ENCODE results near the gene CPN2.

DNA sequence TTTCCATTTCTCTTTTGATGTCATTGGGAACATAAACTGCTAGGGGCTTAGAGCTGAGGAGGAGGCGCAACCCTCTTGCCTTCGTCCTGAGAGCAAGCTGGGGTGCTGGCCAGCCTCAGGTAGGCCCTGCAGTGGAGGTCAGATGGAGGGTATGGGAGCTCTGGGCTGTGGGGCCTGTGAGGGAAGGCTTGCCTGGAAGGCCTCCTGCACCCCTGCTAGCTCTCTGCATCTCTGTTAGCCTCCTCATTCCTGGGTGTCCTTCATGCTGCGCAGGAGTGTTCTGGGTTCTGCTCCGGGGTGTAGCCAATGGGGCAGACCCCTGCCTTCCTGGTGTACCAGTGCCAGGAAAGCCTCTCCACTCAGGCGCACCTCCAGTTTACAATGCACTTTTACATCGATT, 36.1 kb upstream of the CPN2 start:
- no peak for TF ChIP-seq CTCF (IDR thresholded peaks at IDR 0.05)
- no peak for TF ChIP-seq SIN3A (IDR thresholded peaks at IDR 0.05; ENCODE audit: borderline replicate concordance, insufficient read depth, low read depth, low read length)
- TF ChIP-seq REST (IDR thresholded peaks at IDR 0.05; ENCODE audit: insufficient read depth in 1 of 2, low read depth in 2 of 2, low read length in 1 of 2) = no peak
- no peak for TF ChIP-seq POLR2AphosphoS5 (IDR thresholded peaks at IDR 0.05; ENCODE audit: low read depth, low read length)
- TF ChIP-seq TCF7L2 (IDR thresholded peaks at IDR 0.05; ENCODE audit: low read depth, low read length) = no peak

Measured in Panc1 (cell line).